GM12892 (cell line): Measurements from ENCODE around the gene PCNX1.

Source experiments
- DNase-seq: peaks from one replicate; pipeline ENCODE4 v3.0.0; 2011; ENCODE audit not compliant: insufficient read length
- FAIRE-seq: peaks from 2 replicates; lab custom pipeline; 2011; peaks lifted over from hg19 to GRCh38; lab: Jason Lieb, UNC
- POLR2A ChIP-seq: IDR thresholded peaks from 2 replicates; pipeline ENCODE4 v1.6.1; 2011; ENCODE audit warnings: low read depth, low read length, control low read depth
- POLR2AphosphoS5 ChIP-seq: IDR thresholded peaks from 2 replicates; pipeline ENCODE4 v1.6.1; 2011; ENCODE audit warnings: low read depth, low read length, control low read depth
- TAF1 ChIP-seq: IDR thresholded peaks from 2 replicates; pipeline ENCODE4 v1.6.1; 2011; ENCODE audit warnings: low read depth, mild to moderate bottlenecking, control low read depth, low read length, borderline replicate concordance

The PCNX1 gene

GRCh38 chr14:70890826-70891659 lies 16.2 kb upstream of the PCNX1 start:
- TF ChIP-seq POLR2AphosphoS5 = no peak
- no peak for TF ChIP-seq TAF1
- TF ChIP-seq POLR2A = no peak
- DNase-seq = no peak
- FAIRE-seq = no peak

- TF ChIP-seq TAF1 (no peak), POLR2AphosphoS5 (no peak), POLR2A (no peak)
- FAIRE-seq (peak; percentile 24), DNase-seq (no peak)
Observed at GRCh38 chr14:70891737-70892136, 15.5 kb upstream of the PCNX1 start.

- TF ChIP-seq POLR2A (no peak), POLR2AphosphoS5 (no peak), TAF1 (no peak)
- FAIRE-seq = peak; percentile 80
Observed at GRCh38 chr14:70893062-70893845, 14.0 kb upstream of the PCNX1 start.

GRCh38 chr14:70893858-70894291 lies 13.4 kb upstream of the PCNX1 start:
- peak; percentile 68 for FAIRE-seq
- TF ChIP-seq POLR2AphosphoS5 (no peak), TAF1 (no peak), POLR2A (no peak)
- DNase-seq = no peak

More at GRCh38 chr14:70893062-70893845, 14.0 kb upstream of the PCNX1 start:
- no peak for DNase-seq

- FAIRE-seq = peak; percentile 51
- TF ChIP-seq POLR2AphosphoS5 (no peak), TAF1 (no peak), POLR2A (no peak)
- no peak for DNase-seq
Observed at GRCh38 chr14:70894868-70895267, 12.4 kb upstream of the PCNX1 start.

GRCh38 chr14:70896317-70896716 lies 10.9 kb upstream of the PCNX1 start:
- FAIRE-seq = no peak
- DNase-seq = no peak
- no peak for TF ChIP-seq POLR2AphosphoS5
- no peak for TF ChIP-seq POLR2A
- TF ChIP-seq TAF1 = no peak

- DNase-seq = no peak
- TF ChIP-seq POLR2AphosphoS5 = no peak
- TF ChIP-seq TAF1 = no peak
- no peak for FAIRE-seq
Observed at GRCh38 chr14:70896981-70897380, 10.3 kb upstream of the PCNX1 start.

- no peak for TF ChIP-seq POLR2AphosphoS5
- TF ChIP-seq POLR2A = no peak
- TF ChIP-seq TAF1 = no peak
- no peak for FAIRE-seq
- DNase-seq = no peak
Observed at GRCh38 chr14:70897464-70897863, 9.8 kb upstream of the PCNX1 start.

GRCh38 chr14:70898111-70898745 lies 9.0 kb upstream of the PCNX1 start:
- DNase-seq (no peak), FAIRE-seq (no peak)
- no peak for TF ChIP-seq TAF1
- TF ChIP-seq POLR2AphosphoS5 = no peak
- TF ChIP-seq POLR2A = no peak

GRCh38 chr14:70901269-70901668 lies 6.0 kb upstream of the PCNX1 start:
- no peak for FAIRE-seq
- no peak for TF ChIP-seq POLR2AphosphoS5
- no peak for TF ChIP-seq POLR2A
- TF ChIP-seq TAF1 = no peak
- DNase-seq = no peak

- DNase-seq (no peak), FAIRE-seq (no peak)
- no peak for TF ChIP-seq TAF1
- no peak for TF ChIP-seq POLR2A
- TF ChIP-seq POLR2AphosphoS5 = no peak
Observed at GRCh38 chr14:70902184-70902583, 5.1 kb upstream of the PCNX1 start.

GRCh38 chr14:70904373-70904772 lies 2.9 kb upstream of the PCNX1 start:
- DNase-seq (no peak), FAIRE-seq (no peak)
- TF ChIP-seq TAF1 (no peak), POLR2A (no peak), POLR2AphosphoS5 (no peak)
